ENCODE results near the gene THSD7A.

Gene THSD7A

GRCh38 chr7:11427686-11428273 is 404.2 kb downstream of the THSD7A start:
- DNase-seq (ENCODE audit: low spot score) = peak; percentile 37
- peak; percentile 58 for TF ChIP-seq CTCF (IDR thresholded peaks at IDR 0.05; ENCODE audit: extremely low read depth, missing control alignments)

- no peak for TF ChIP-seq CTCF (IDR thresholded peaks at IDR 0.05; ENCODE audit: extremely low read depth, missing control alignments)
- no peak for DNase-seq (ENCODE audit: low spot score)
Observed at GRCh38 chr7:11424006-11424405, 408.0 kb downstream of the THSD7A start.

GRCh38 chr7:11420049-11420448 is 411.9 kb downstream of the THSD7A start:
- no peak for DNase-seq (ENCODE audit: low spot score)
- no peak for TF ChIP-seq CTCF (IDR thresholded peaks at IDR 0.05; ENCODE audit: extremely low read depth, missing control alignments)

- no peak for DNase-seq (ENCODE audit: low spot score)
- TF ChIP-seq CTCF (IDR thresholded peaks at IDR 0.05; ENCODE audit: extremely low read depth, missing control alignments) = no peak
Observed at GRCh38 chr7:11416641-11417458, 415.1 kb downstream of the THSD7A start.

- no peak for TF ChIP-seq CTCF (IDR thresholded peaks at IDR 0.05; ENCODE audit: extremely low read depth, missing control alignments)
- no peak for DNase-seq (ENCODE audit: low spot score)
Observed at GRCh38 chr7:11415101-11415500, 416.9 kb downstream of the THSD7A start.

- no peak for TF ChIP-seq CTCF (IDR thresholded peaks at IDR 0.05; ENCODE audit: extremely low read depth, missing control alignments)
- no peak for DNase-seq (ENCODE audit: low spot score)
Observed at GRCh38 chr7:11413901-11414300, 418.1 kb downstream of the THSD7A start.

GRCh38 chr7:11412036-11412435 is 420.0 kb downstream of the THSD7A start:
- TF ChIP-seq CTCF (IDR thresholded peaks at IDR 0.05; ENCODE audit: extremely low read depth, missing control alignments) = no peak
- DNase-seq (ENCODE audit: low spot score) = no peak

All from GM20000 (cell line).